Aorta (tissue), 5 donors: ENCODE results near the gene MRPL57. TPM values are rescaled to one million over a fixed set of nuclear protein-coding genes. Genes with fewer than 3 reads are reported as not detected.
"Not testable (repeated sequence)": the region's sequence is repeated elsewhere in the genome, so short reads cannot be mapped to it uniquely, and the experiment has no call there.

Experiments used
- ATAC-seq: fragments of 200-7000 bp; cut with Tn5 transposase; one replicate; pipeline ENCODE4 v1.9.1; 2022; ENCODE audit warnings: moderate library complexity; ENCODE audit not compliant: low FRiP score
- DNase-seq, 2 donors: peaks; one replicate each; pipeline ENCODE4 v3.0.0-alpha.2; 2020
- H3K27ac ChIP-seq, 2 donors: one replicate each; pipeline ENCODE4 v1.5.1; 2013; ENCODE audit warnings: low read length in 2 of 2, mild to moderate bottlenecking in 2 of 2, moderate library complexity in 2 of 2, control low read depth in 1 of 2, inconsistent platforms in 1 of 2, low read depth in 1 of 2
- H3K27me3 ChIP-seq, 2 donors: one replicate each; pipeline ENCODE4 v1.6.1; 2013; ENCODE audit warnings: control low read depth in 1 of 2, low read length in 1 of 2, mild to moderate bottlenecking in 1 of 2, moderate library complexity in 1 of 2; ENCODE audit not compliant: insufficient read depth in 2 of 2, control insufficient read depth in 1 of 2
- H3K36me3 ChIP-seq, 2 donors: one replicate each; pipeline ENCODE4 v1.6.1; 2013; ENCODE audit warnings: control low read depth in 1 of 2, low read length in 1 of 2, mild to moderate bottlenecking in 1 of 2; ENCODE audit not compliant: insufficient read depth in 2 of 2, control insufficient read depth in 1 of 2
- H3K4me1 ChIP-seq, 2 donors: one replicate each; pipeline ENCODE4 v1.6.1; 2013; ENCODE audit warnings: low read length in 2 of 2, control low read depth in 1 of 2, mild to moderate bottlenecking in 1 of 2, moderate library complexity in 1 of 2; ENCODE audit not compliant: insufficient read depth in 2 of 2, control insufficient read depth in 1 of 2
- H3K4me3 ChIP-seq, 2 donors: one replicate each; pipeline ENCODE4 v1.5.1; 2013; ENCODE audit warnings: low read length in 2 of 2, control low read depth in 1 of 2, mild to moderate bottlenecking in 1 of 2
- H3K9me3 ChIP-seq: one replicate; pipeline ENCODE4 v1.6.1; 2013; ENCODE audit warnings: mild to moderate bottlenecking, low read length; ENCODE audit not compliant: control insufficient read depth
- WGBS, 2 donors: extraction: QIAGEN DNeasy Blood & Tissue Kit; methylation state at CpG; one replicate each; pipeline ENCODE4 v1.1.7; 2013; 5-methylcytosine and 5-hydroxymethylcytosine counted together
- intact Hi-C, 2 donors: fragments of 100-400 bp; cut with DNase I; formaldehyde crosslinking; loops; one replicate each; pipeline versions ENCODE4 v1.14.2 to v1.15.0; 2022
- polyA plus RNA-seq, 2 donors: library from polyadenylated mRNA; stranded (reverse); fragments of 200-250 nt; gene quantifications; one replicate each; pipeline ENCODE4 v1.2.3, GENCODE V29; 2013
- total RNA-seq, 2 donors: library from RNA; stranded (reverse); fragmentation: NEBNext Ultra II Directional; extraction: Animal tissue kit (Norgen Biotek cat#: 25700); gene quantifications; one replicate each; pipeline ENCODE4 v1.2.1, GENCODE V29; 2021
- donor health status: healthy with polysubstance abuse.
- donor health status: Bipolar disorder and iron deficiency.
- donor health status: DM: no; HTN: no; CAD: no.
- donor health status: DM: no; HTN: no; CAD: no.
- donor health status: DM: yes; HTN: yes; CAD: no.

MRPL57 gene
- total and polyA plus RNA-seq, 4 donors = 8.4 to 16.8 (median 13.5) TPM

GRCh38 chr13:21142766-21143165, 33.7 kb upstream of the MRPL57 start:
- intact Hi-C loops = no loop called here
- Histone ChIP-seq H3K27ac (no peak overlapping the region), H3K36me3 (peaks cover 0 to 3% of the 10 kb centered on the region in 2 donors), H3K4me3 (no peak overlapping the region), H3K4me1 (peaks cover 0 to 5% of the 10 kb centered on the region in 2 donors), H3K9me3 (no peaks in the 10 kb centered on the region), H3K27me3 (no peaks in the 10 kb centered on the region)
- 88 to 93% methylated on average over 3 of the region's 3 CpGs for WGBS, 2 donors
- DNase-seq (no peak), ATAC-seq (no peak)

- Histone ChIP-seq H3K27ac (no peak overlapping the region), H3K9me3 (no peaks in the 10 kb centered on the region), H3K4me3 (no peak overlapping the region), H3K27me3 (no peaks in the 10 kb centered on the region), H3K4me1 (no peaks in the 10 kb centered on the region), H3K36me3 (peaks cover 0 to 5% of the 10 kb centered on the region in 2 donors)
- intact Hi-C loops = no loop called here
- 68 to 75% methylated on average over 4 of the region's 4 CpGs for WGBS, 2 donors
- no peak for DNase-seq
- no peak for ATAC-seq
Measured at GRCh38 chr13:21147827-21148226, 28.6 kb upstream of the MRPL57 start.

GRCh38 chr13:21148557-21149258, 27.8 kb upstream of the MRPL57 start:
- no peak for ATAC-seq
- intact Hi-C loops = no loop called here
- no peak overlapping the region for H3K4me3 ChIP-seq
- no peaks in the 10 kb centered on the region for H3K27me3 ChIP-seq
- DNase-seq = no peak
- no peaks in the 10 kb centered on the region for H3K9me3 ChIP-seq
- 66 to 72% methylated on average over 5 of the region's 5 CpGs for WGBS, 2 donors
- no peak overlapping the region for H3K27ac ChIP-seq
- peaks cover 0 to 5% of the 10 kb centered on the region in 2 donors for H3K36me3 ChIP-seq
- H3K4me1 ChIP-seq = no peaks in the 10 kb centered on the region

GRCh38 chr13:21149568-21149967, 26.9 kb upstream of the MRPL57 start:
- no peaks in the 10 kb centered on the region for H3K4me1 ChIP-seq
- WGBS, 2 donors = 30 to 38% methylated on average over 1 of the region's 1 CpG
- intact Hi-C loops = no loop called here
- H3K36me3 ChIP-seq = peaks cover 0 to 5% of the 10 kb centered on the region in 2 donors
- no peaks in the 10 kb centered on the region for H3K27me3 ChIP-seq
- DNase-seq = no peak
- H3K4me3 ChIP-seq = no peak overlapping the region
- no peak overlapping the region for H3K27ac ChIP-seq
- no peak for ATAC-seq
- H3K9me3 ChIP-seq = no peaks in the 10 kb centered on the region

- no peaks in the 10 kb centered on the region for H3K27me3 ChIP-seq
- 42% methylated on average over 1 of the region's 1 CpG for WGBS, 2 donors
- ATAC-seq = no peak
- H3K27ac ChIP-seq = no peak overlapping the region
- intact Hi-C loops = no loop called here
- no peak overlapping the region for H3K4me3 ChIP-seq
- no peaks in the 10 kb centered on the region for H3K9me3 ChIP-seq
- H3K36me3 ChIP-seq = peaks cover 0 to 5% of the 10 kb centered on the region in 2 donors
- no peaks in the 10 kb centered on the region for H3K4me1 ChIP-seq
- DNase-seq = no peak
Measured at GRCh38 chr13:21150013-21150412, 26.4 kb upstream of the MRPL57 start.

- intact Hi-C loops = no loop called here
- no peak for ATAC-seq
- WGBS, 2 donors = 80 to 85% methylated on average over 8 of the region's 8 CpGs
Measured at GRCh38 chr13:21152251-21152899, 24.1 kb upstream of the MRPL57 start.

GRCh38 chr13:21164631-21165030, 11.8 kb upstream of the MRPL57 start:
- intact Hi-C loops = no loop called here
- Histone ChIP-seq H3K9me3 (no peaks in the 10 kb centered on the region), H3K4me1 (no peaks in the 10 kb centered on the region), H3K27ac (no peak overlapping the region), H3K4me3 (no peak overlapping the region), H3K27me3 (no peaks in the 10 kb centered on the region), H3K36me3 (no peaks in the 10 kb centered on the region)
- DNase-seq (no peak), ATAC-seq (no peak)
- 96 to 97% methylated on average over 4 of the region's 4 CpGs for WGBS, 2 donors

More at GRCh38 chr13:21152251-21152899, 24.1 kb upstream of the MRPL57 start:
- Histone ChIP-seq H3K27ac (no peak overlapping the region), H3K4me3 (no peak overlapping the region), H3K36me3 (peaks cover 0 to 5% of the 10 kb centered on the region in 2 donors), H3K27me3 (no peaks in the 10 kb centered on the region), H3K9me3 (no peaks in the 10 kb centered on the region), H3K4me1 (no peaks in the 10 kb centered on the region)
- no peak for DNase-seq

- 86 to 88% methylated on average over 4 of the region's 4 CpGs for WGBS, 2 donors
- H3K9me3 ChIP-seq, ATAC-seq, H3K27ac ChIP-seq, H3K27me3 ChIP-seq, DNase-seq, intact Hi-C loops, H3K4me3 ChIP-seq, H3K4me1 ChIP-seq, H3K36me3 ChIP-seq: not testable (repeated sequence)
Measured at GRCh38 chr13:21165606-21166005, 10.9 kb upstream of the MRPL57 start.

GRCh38 chr13:21171420-21171819, 5.0 kb upstream of the MRPL57 start:
- ATAC-seq = no peak
- 92 to 95% methylated on average over 9 of the region's 9 CpGs for WGBS, 2 donors

More at GRCh38 chr13:21171420-21171819, 5.0 kb upstream of the MRPL57 start:
- no peak for DNase-seq
- intact Hi-C loops = loop anchor here in 1 of 2 donors (10.0 kb wide), 1 partner anchor 123 kb away; no protein-coding TSS in a partner anchor
- Histone ChIP-seq H3K9me3 (no peaks in the 10 kb centered on the region), H3K36me3 (no peaks in the 10 kb centered on the region), H3K4me3 (no peak overlapping the region), H3K27ac (no peak overlapping the region), H3K27me3 (no peaks in the 10 kb centered on the region), H3K4me1 (no peaks in the 10 kb centered on the region)
